ENCODE measurements around the gene SLC22A1. TPM values are rescaled to one million over a fixed set of nuclear protein-coding genes. Genes with fewer than 3 reads are reported as not detected.

The SLC22A1 gene
- 2.5 TPM for total RNA-seq
- polyA plus RNA-seq: not detected

- no peaks in the 10 kb centered on the region for H3K4me1 ChIP-seq (ENCODE audit: control insufficient read depth, insufficient read depth, low read length, poor library complexity, severe bottlenecking)
- Mint-ChIP-seq H3K27me3 (no peaks in the 10 kb centered on the region), H3K9me3 (no peaks in the 10 kb centered on the region), H3K27ac (no peak within 1 kb of the TSS), H3K4me3 (no peak within 1 kb of the TSS), H3K36me3 (peaks cover 11% of the 10 kb centered on the region), H3K4me1 (no peaks in the 10 kb centered on the region)
- H3K36me3 ChIP-seq (ENCODE audit: control insufficient read depth, insufficient read depth, low read length): no peaks in the 10 kb centered on the region
- ATAC-seq (ENCODE audit: low read depth in 2 of 2) (no peak), DNase-seq (no peak)
- no peak within 1 kb of the TSS for H3K4me3 ChIP-seq (ENCODE audit: low read depth, low read length)
- H3K9me3 ChIP-seq (ENCODE audit: control insufficient read depth in 2 of 2, low read length in 2 of 2): no peaks in the 10 kb centered on the region
- H3K27ac ChIP-seq (ENCODE audit: insufficient read depth, low read length, poor library complexity, severe bottlenecking): no peak within 1 kb of the TSS
- H3K27me3 ChIP-seq (ENCODE audit: control insufficient read depth, insufficient read depth, low read length): no peaks in the 10 kb centered on the region
These were observed at the start of gene SLC22A1 for GRCh38 chr6:160121558-160121957. Gene SLC22A1 (plus strand): TSS chr6:160121815. CDS start chr6:160121936, 121 bp downstream.

- Mint-ChIP-seq H3K36me3 (peaks cover 65% of the 10 kb centered on the region), H3K4me3 (no peak overlapping the region), H3K27me3 (no peaks in the 10 kb centered on the region), H3K9me3 (no peaks in the 10 kb centered on the region), H3K4me1 (peaks cover 11 to 18% (median 15%) of the 10 kb centered on the region in 4 donors), H3K27ac (no peak overlapping the region)
- H3K36me3 ChIP-seq (ENCODE audit: control insufficient read depth, insufficient read depth, low read length): peaks cover 92% of the 10 kb centered on the region
- no peaks in the 10 kb centered on the region for H3K27me3 ChIP-seq (ENCODE audit: control insufficient read depth, insufficient read depth, low read length)
- no peak for DNase-seq
- no peaks in the 10 kb centered on the region for H3K9me3 ChIP-seq (ENCODE audit: control insufficient read depth in 2 of 2, low read length in 2 of 2)
- H3K4me1 ChIP-seq (ENCODE audit: control insufficient read depth, insufficient read depth, low read length, poor library complexity, severe bottlenecking): peaks cover 15% of the 10 kb centered on the region
- ATAC-seq (ENCODE audit: low read depth in 2 of 2): no peak
- no peak overlapping the region for H3K4me3 ChIP-seq (ENCODE audit: low read depth, low read length)
- H3K27ac ChIP-seq (ENCODE audit: insufficient read depth, low read length, poor library complexity, severe bottlenecking): no peak overlapping the region
These were observed 48.3 kb upstream of the SLC22A1 start for GRCh38 chr6:160073272-160073671.

GRCh38 chr6:160076009-160076408 is 45.6 kb upstream of the SLC22A1 start:
- H3K4me1 ChIP-seq (ENCODE audit: control insufficient read depth, insufficient read depth, low read length, poor library complexity, severe bottlenecking): no peaks in the 10 kb centered on the region
- H3K27me3 ChIP-seq (ENCODE audit: control insufficient read depth, insufficient read depth, low read length): no peaks in the 10 kb centered on the region
- H3K27ac ChIP-seq (ENCODE audit: insufficient read depth, low read length, poor library complexity, severe bottlenecking): no peak overlapping the region
- no peaks in the 10 kb centered on the region for H3K9me3 Mint-ChIP-seq
- H3K36me3 ChIP-seq (ENCODE audit: control insufficient read depth, insufficient read depth, low read length): peaks cover 96% of the 10 kb centered on the region
- peaks cover 0 to 4% (median 0%) of the 10 kb centered on the region in 4 donors for H3K4me1 Mint-ChIP-seq
- H3K9me3 ChIP-seq (ENCODE audit: control insufficient read depth in 2 of 2, low read length in 2 of 2): no peaks in the 10 kb centered on the region
- ATAC-seq (ENCODE audit: low read depth in 2 of 2) (no peak), DNase-seq (no peak)
- peaks cover 55% of the 10 kb centered on the region for H3K36me3 Mint-ChIP-seq
- H3K27ac Mint-ChIP-seq: no peak overlapping the region
- no peak overlapping the region for H3K4me3 ChIP-seq (ENCODE audit: low read depth, low read length)
- H3K4me3 Mint-ChIP-seq: no peak overlapping the region
- H3K27me3 Mint-ChIP-seq: no peaks in the 10 kb centered on the region

GRCh38 chr6:160077024-160077423 is 44.6 kb upstream of the SLC22A1 start:
- no peak for DNase-seq
- Histone ChIP-seq H3K36me3 (ENCODE audit: control insufficient read depth, insufficient read depth, low read length) (peaks cover 97% of the 10 kb centered on the region), H3K4me3 (ENCODE audit: low read depth, low read length) (no peak overlapping the region), H3K27me3 (ENCODE audit: control insufficient read depth, insufficient read depth, low read length) (no peaks in the 10 kb centered on the region), H3K4me1 (ENCODE audit: control insufficient read depth, insufficient read depth, low read length, poor library complexity, severe bottlenecking) (no peaks in the 10 kb centered on the region), H3K9me3 (ENCODE audit: control insufficient read depth in 2 of 2, low read length in 2 of 2) (no peaks in the 10 kb centered on the region), H3K27ac (ENCODE audit: insufficient read depth, low read length, poor library complexity, severe bottlenecking) (no peak overlapping the region)
- Mint-ChIP-seq H3K9me3 (no peaks in the 10 kb centered on the region), H3K27ac (peak overlapping the region in 1 of 3 donors; percentile 20), H3K4me1 (peaks cover 0 to 4% (median 0%) of the 10 kb centered on the region in 4 donors), H3K36me3 (peaks cover 57% of the 10 kb centered on the region), H3K27me3 (no peaks in the 10 kb centered on the region), H3K4me3 (no peak overlapping the region)
- ATAC-seq (ENCODE audit: low read depth in 2 of 2): no peak

- Histone ChIP-seq H3K4me1 (ENCODE audit: control insufficient read depth, insufficient read depth, low read length, poor library complexity, severe bottlenecking) (no peaks in the 10 kb centered on the region), H3K36me3 (ENCODE audit: control insufficient read depth, insufficient read depth, low read length) (peaks cover 95% of the 10 kb centered on the region), H3K27me3 (ENCODE audit: control insufficient read depth, insufficient read depth, low read length) (no peaks in the 10 kb centered on the region), H3K9me3 (ENCODE audit: control insufficient read depth in 2 of 2, low read length in 2 of 2) (no peaks in the 10 kb centered on the region), H3K4me3 (ENCODE audit: low read depth, low read length) (no peak overlapping the region), H3K27ac (ENCODE audit: insufficient read depth, low read length, poor library complexity, severe bottlenecking) (no peak overlapping the region)
- Mint-ChIP-seq H3K27me3 (no peaks in the 10 kb centered on the region), H3K27ac (no peak overlapping the region), H3K9me3 (no peaks in the 10 kb centered on the region), H3K4me1 (peaks cover 0 to 4% (median 0%) of the 10 kb centered on the region in 4 donors), H3K4me3 (no peak overlapping the region), H3K36me3 (peaks cover 57% of the 10 kb centered on the region)
- no peak for DNase-seq
- no peak for ATAC-seq (ENCODE audit: low read depth in 2 of 2)
These were observed 44.1 kb upstream of the SLC22A1 start for GRCh38 chr6:160077526-160077925.

GRCh38 chr6:160078883-160079685 is 42.5 kb upstream of the SLC22A1 start:
- H3K4me3 ChIP-seq (ENCODE audit: low read depth, low read length): no peak overlapping the region
- Mint-ChIP-seq H3K27ac (no peak overlapping the region), H3K36me3 (peaks cover 57% of the 10 kb centered on the region), H3K27me3 (no peaks in the 10 kb centered on the region), H3K4me1 (peaks cover 0 to 4% (median under 1%) of the 10 kb centered on the region in 4 donors), H3K4me3 (no peak overlapping the region), H3K9me3 (no peaks in the 10 kb centered on the region)
- H3K4me1 ChIP-seq (ENCODE audit: control insufficient read depth, insufficient read depth, low read length, poor library complexity, severe bottlenecking): no peaks in the 10 kb centered on the region
- H3K9me3 ChIP-seq (ENCODE audit: control insufficient read depth in 2 of 2, low read length in 2 of 2): no peaks in the 10 kb centered on the region
- H3K27me3 ChIP-seq (ENCODE audit: control insufficient read depth, insufficient read depth, low read length): no peaks in the 10 kb centered on the region
- no peak overlapping the region for H3K27ac ChIP-seq (ENCODE audit: insufficient read depth, low read length, poor library complexity, severe bottlenecking)
- DNase-seq (no peak), ATAC-seq (ENCODE audit: low read depth in 2 of 2) (no peak)
- peaks cover 94% of the 10 kb centered on the region for H3K36me3 ChIP-seq (ENCODE audit: control insufficient read depth, insufficient read depth, low read length)

- H3K27me3 ChIP-seq (ENCODE audit: control insufficient read depth, insufficient read depth, low read length): no peaks in the 10 kb centered on the region
- no peak overlapping the region for H3K27ac ChIP-seq (ENCODE audit: insufficient read depth, low read length, poor library complexity, severe bottlenecking)
- peaks cover 94% of the 10 kb centered on the region for H3K36me3 ChIP-seq (ENCODE audit: control insufficient read depth, insufficient read depth, low read length)
- H3K27me3 Mint-ChIP-seq: no peaks in the 10 kb centered on the region
- no peak overlapping the region for H3K4me3 ChIP-seq (ENCODE audit: low read depth, low read length)
- peaks cover 59% of the 10 kb centered on the region for H3K36me3 Mint-ChIP-seq
- H3K4me1 Mint-ChIP-seq: peaks cover 0 to 4% (median 1%) of the 10 kb centered on the region in 4 donors
- no peaks in the 10 kb centered on the region for H3K4me1 ChIP-seq (ENCODE audit: control insufficient read depth, insufficient read depth, low read length, poor library complexity, severe bottlenecking)
- H3K4me3 Mint-ChIP-seq: no peak overlapping the region
- H3K27ac Mint-ChIP-seq: no peak overlapping the region
- no peaks in the 10 kb centered on the region for H3K9me3 ChIP-seq (ENCODE audit: control insufficient read depth in 2 of 2, low read length in 2 of 2)
- ATAC-seq (ENCODE audit: low read depth in 2 of 2): no peak
- DNase-seq: no peak
- H3K9me3 Mint-ChIP-seq: no peaks in the 10 kb centered on the region
These were observed 42.0 kb upstream of the SLC22A1 start for GRCh38 chr6:160079686-160080043.

GRCh38 chr6:160080097-160080496 is 41.5 kb upstream of the SLC22A1 start:
- Mint-ChIP-seq H3K27me3 (no peaks in the 10 kb centered on the region), H3K9me3 (no peaks in the 10 kb centered on the region), H3K4me1 (peaks cover 0 to 4% (median 1%) of the 10 kb centered on the region in 4 donors), H3K4me3 (no peak overlapping the region), H3K27ac (no peak overlapping the region), H3K36me3 (peaks cover 58% of the 10 kb centered on the region)
- H3K4me3 ChIP-seq (ENCODE audit: low read depth, low read length): no peak overlapping the region
- H3K9me3 ChIP-seq (ENCODE audit: control insufficient read depth in 2 of 2, low read length in 2 of 2): no peaks in the 10 kb centered on the region
- peaks cover 94% of the 10 kb centered on the region for H3K36me3 ChIP-seq (ENCODE audit: control insufficient read depth, insufficient read depth, low read length)
- DNase-seq (no peak), ATAC-seq (ENCODE audit: low read depth in 2 of 2) (no peak)
- H3K4me1 ChIP-seq (ENCODE audit: control insufficient read depth, insufficient read depth, low read length, poor library complexity, severe bottlenecking): no peaks in the 10 kb centered on the region
- no peak overlapping the region for H3K27ac ChIP-seq (ENCODE audit: insufficient read depth, low read length, poor library complexity, severe bottlenecking)
- no peaks in the 10 kb centered on the region for H3K27me3 ChIP-seq (ENCODE audit: control insufficient read depth, insufficient read depth, low read length)

Data from CD4-positive, CD25-positive, alpha-beta regulatory T cell (primary cell).